GM19395 (cell line): ENCODE measurements around the gene PRKAG2.
"Not testable (repeated sequence)": the region's sequence is repeated elsewhere in the genome, so short reads cannot be mapped to it uniquely, and the experiment has no call there.

Experiments
- ATAC-seq: cut with Tn5 transposase; IDR thresholded peaks from one replicate; pipeline ENCODE4 v1.9.1; 2021; ENCODE audit warnings: mild to moderate bottlenecking, moderate library complexity; ENCODE audit not compliant: unreplicated experiment

Gene PRKAG2

GRCh38 chr7:151837285-151838042, 39.5 kb downstream of the PRKAG2 start:
- no peak for ATAC-seq

- no peak for ATAC-seq
Observed at GRCh38 chr7:151836927-151837205, 40.0 kb downstream of the PRKAG2 start.

- no peak for ATAC-seq
Observed at GRCh38 chr7:151836191-151836926, 40.6 kb downstream of the PRKAG2 start.

- no peak for ATAC-seq
Observed at GRCh38 chr7:151835636-151836035, 41.3 kb downstream of the PRKAG2 start.

- no peak for ATAC-seq
Observed at GRCh38 chr7:151834271-151835035, 42.5 kb downstream of the PRKAG2 start.

- no peak for ATAC-seq
Observed at GRCh38 chr7:151833691-151834090, 43.2 kb downstream of the PRKAG2 start.

GRCh38 chr7:151833213-151833651, 43.7 kb downstream of the PRKAG2 start:
- no peak for ATAC-seq

GRCh38 chr7:151832656-151833055, 44.3 kb downstream of the PRKAG2 start:
- no peak for ATAC-seq

- ATAC-seq, result no peak
Observed at GRCh38 chr7:151832138-151832537, 44.8 kb downstream of the PRKAG2 start.

- no peak for ATAC-seq
Observed at GRCh38 chr7:151831606-151832005, 45.3 kb downstream of the PRKAG2 start.

- no peak for ATAC-seq
Observed at GRCh38 chr7:151830121-151830830, 46.6 kb downstream of the PRKAG2 start.

GRCh38 chr7:151829707-151830106, 47.2 kb downstream of the PRKAG2 start:
- ATAC-seq, result no peak

- no peak for ATAC-seq
Observed at GRCh38 chr7:151827620-151828019, 49.3 kb downstream of the PRKAG2 start.

GRCh38 chr7:151826316-151826715, 50.6 kb downstream of the PRKAG2 start:
- not testable (repeated sequence) for ATAC-seq

- no peak for ATAC-seq
Observed at GRCh38 chr7:151825721-151826120, 51.2 kb downstream of the PRKAG2 start.

GRCh38 chr7:151824373-151824933, 52.5 kb downstream of the PRKAG2 start:
- no peak for ATAC-seq

- ATAC-seq, result no peak
Observed at GRCh38 chr7:151823566-151824372, 53.1 kb downstream of the PRKAG2 start.

GRCh38 chr7:151822541-151823181, 54.3 kb downstream of the PRKAG2 start:
- ATAC-seq, result no peak

- ATAC-seq, result no peak
Observed at GRCh38 chr7:151821806-151822540, 54.9 kb downstream of the PRKAG2 start.
